ENCODE data around the gene ALOX5AP. TPM values are rescaled to one million over a fixed set of nuclear protein-coding genes. Genes with fewer than 3 reads are reported as not detected.
A peak's percentile ranks its signal among the peaks of the same experiment; 100 is the strongest.

Gene ALOX5AP
- total RNA-seq, 2 experiments from 2014 or later: 24.9 to 29.6 TPM

DNA sequence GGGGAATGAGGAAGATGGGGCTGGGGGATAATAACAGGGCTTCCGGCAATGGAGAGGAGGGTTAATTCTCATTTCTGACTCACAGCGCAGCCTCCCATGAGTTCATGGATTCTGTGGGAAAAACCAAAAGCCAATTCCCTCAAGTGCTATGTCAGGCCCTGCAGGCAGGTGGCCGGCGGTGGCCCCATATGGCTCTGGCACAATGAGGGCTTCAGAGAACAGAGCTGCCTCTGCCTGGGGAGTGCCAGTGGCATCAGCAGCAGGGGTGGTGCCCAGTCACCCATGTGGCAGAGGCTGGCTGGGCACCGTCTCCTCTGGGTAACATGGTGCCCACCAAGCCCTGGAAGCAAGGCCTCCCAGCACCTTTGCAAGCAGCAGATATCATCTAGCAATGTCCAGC, 69.1 kb downstream of the ALOX5AP start:
- H3K9me3 Mint-ChIP-seq (ENCODE audit: low read depth): no peaks in the 10 kb centered on the region
- peaks cover 14% of the 10 kb centered on the region for H3K4me1 Mint-ChIP-seq
- no peaks in the 10 kb centered on the region for H3K36me3 Mint-ChIP-seq (ENCODE audit: low read depth)
- H3K27me3 Mint-ChIP-seq: no peaks in the 10 kb centered on the region
- intact Hi-C loops (cut with DNase I, micrococcal nuclease): loop anchor here (5.0 kb wide), 4 partner anchors 63 to 342 kb away; no protein-coding TSS in a partner anchor
- DNase-seq: no peak
- ATAC-seq: no peak
- POLR2A ChIA-PET: no interaction called here
- CTCF ChIA-PET: interaction anchor here (0.6 to 2.0 kb wide), 10 partner anchors 12 to 672 kb away, joined by 3 to 5 read pairs (median 3); no protein-coding TSS in a partner anchor
- H3K27ac Mint-ChIP-seq: no peak overlapping the region
- H3K4me3 Mint-ChIP-seq: no peak overlapping the region

DNA sequence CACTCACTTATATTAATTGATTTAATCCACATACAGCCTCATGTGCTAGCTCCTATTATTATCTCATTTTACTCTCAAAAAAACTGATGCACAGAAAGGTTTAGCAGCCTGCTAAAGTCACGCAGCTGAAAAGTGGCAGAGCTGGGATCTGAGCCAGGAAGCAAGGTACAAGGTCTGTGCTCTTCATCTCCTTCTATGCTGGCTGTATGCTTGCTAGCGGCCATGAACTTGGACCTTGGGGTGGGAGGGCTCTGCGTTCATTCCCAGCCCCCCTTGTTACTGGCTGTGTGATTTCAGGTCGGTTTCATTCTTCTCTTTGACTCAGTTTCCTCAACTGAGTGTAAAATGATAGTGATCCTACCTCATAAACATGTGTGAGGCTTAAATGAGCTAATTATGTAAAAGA, 69.8 kb downstream of the ALOX5AP start:
- Mint-ChIP-seq H3K9me3 (ENCODE audit: low read depth) (no peaks in the 10 kb centered on the region), H3K4me1 (peaks cover 14% of the 10 kb centered on the region), H3K27ac (no peak overlapping the region), H3K4me3 (no peak overlapping the region), H3K36me3 (ENCODE audit: low read depth) (no peaks in the 10 kb centered on the region), H3K27me3 (no peaks in the 10 kb centered on the region)
- CTCF ChIA-PET: interaction anchor here (0.6 to 1.7 kb wide), 6 partner anchors 13 to 577 kb away, joined by 3 read pairs; no protein-coding TSS in a partner anchor
- intact Hi-C loops (cut with DNase I, micrococcal nuclease): loop anchor here in 1 of 2 experiments (5.0 kb wide), 1 partner anchor 237 kb away; no protein-coding TSS in a partner anchor
- DNase-seq (no peak), ATAC-seq (no peak)
- POLR2A ChIA-PET: no interaction called here

DNA sequence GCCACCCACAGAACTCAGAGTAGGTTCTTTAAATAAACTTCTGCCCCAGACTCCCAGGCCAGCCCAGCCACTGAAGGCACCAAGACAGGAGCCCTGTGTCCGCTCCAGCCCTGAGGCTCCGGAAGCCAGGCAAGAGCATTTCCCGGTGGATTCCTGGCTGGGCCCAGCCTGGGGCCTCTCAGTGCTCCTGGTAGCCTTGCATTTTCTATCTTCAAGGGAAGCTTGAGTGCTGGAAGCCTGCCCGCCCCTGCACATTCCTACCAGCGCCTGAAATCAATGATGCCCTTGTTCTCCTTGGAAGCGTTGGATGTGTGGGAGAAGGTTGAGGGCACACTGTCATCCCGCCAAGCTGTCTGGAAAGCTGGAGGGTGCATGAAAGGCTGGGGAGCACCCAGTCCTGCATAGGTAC, 70.3 kb downstream of the ALOX5AP start:
- no peaks in the 10 kb centered on the region for H3K36me3 Mint-ChIP-seq (ENCODE audit: low read depth)
- ChIA-PET CTCF (interaction anchor here (0.6 to 1.7 kb wide), 6 partner anchors 13 to 262 kb away, joined by 3 read pairs; no protein-coding TSS in a partner anchor), POLR2A (no interaction called here)
- no peak for DNase-seq
- no peaks in the 10 kb centered on the region for H3K27me3 Mint-ChIP-seq
- intact Hi-C loops (cut with DNase I, micrococcal nuclease): loop anchor here in 1 of 2 experiments (5.0 kb wide), 1 partner anchor 237 kb away; no protein-coding TSS in a partner anchor
- H3K9me3 Mint-ChIP-seq (ENCODE audit: low read depth): no peaks in the 10 kb centered on the region
- H3K4me3 Mint-ChIP-seq: no peak overlapping the region
- H3K27ac Mint-ChIP-seq: no peak overlapping the region
- peaks cover 14% of the 10 kb centered on the region for H3K4me1 Mint-ChIP-seq
- ATAC-seq: no peak

- no peaks in the 10 kb centered on the region for H3K27me3 Mint-ChIP-seq
- no peaks in the 10 kb centered on the region for H3K9me3 Mint-ChIP-seq (ENCODE audit: low read depth)
- ChIA-PET CTCF (interaction anchor here (0.6 to 1.2 kb wide), 3 partner anchors 12 to 675 kb away, joined by 3 to 4 read pairs (median 3); no protein-coding TSS in a partner anchor), POLR2A (no interaction called here)
- H3K4me3 Mint-ChIP-seq: no peak overlapping the region
- no peaks in the 10 kb centered on the region for H3K36me3 Mint-ChIP-seq (ENCODE audit: low read depth)
- no peak overlapping the region for H3K27ac Mint-ChIP-seq
- H3K4me1 Mint-ChIP-seq: peaks cover 14% of the 10 kb centered on the region
- ATAC-seq: no peak
- intact Hi-C loops (cut with DNase I, micrococcal nuclease): loop anchor here in 1 of 2 experiments (5.0 kb wide), 1 partner anchor 236 kb away; no protein-coding TSS in a partner anchor
- DNase-seq: no peak
Measured at GRCh38 chr13:30806784-30807183, 71.4 kb downstream of the ALOX5AP start.

DNA sequence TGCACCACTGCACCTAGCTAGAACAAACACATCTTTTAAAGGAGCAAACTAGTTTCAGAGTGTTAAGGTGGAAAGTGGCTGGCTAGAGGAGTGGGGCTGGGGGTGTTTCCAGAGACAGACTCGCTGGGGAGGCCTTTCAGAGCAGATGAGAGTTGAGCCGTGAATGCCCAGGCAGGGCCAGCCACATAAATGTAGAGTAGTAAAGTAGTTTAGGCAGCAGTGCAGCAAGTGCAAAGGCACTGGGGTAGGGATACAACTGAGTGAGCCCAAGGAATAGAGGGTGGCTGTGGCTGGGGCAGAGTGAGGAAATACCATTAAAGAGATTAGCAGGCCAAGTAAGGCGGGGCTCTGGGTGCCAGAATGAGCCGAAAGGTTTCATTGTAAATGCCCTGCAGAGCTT, 72.0 kb downstream of the ALOX5AP start:
- ChIA-PET CTCF (interaction anchor here (0.6 to 2.5 kb wide), 6 partner anchors 11 to 675 kb away, joined by 3 to 13 read pairs (median 3); no protein-coding TSS in a partner anchor), POLR2A (no interaction called here)
- Mint-ChIP-seq H3K4me1 (peaks cover 14% of the 10 kb centered on the region), H3K27me3 (no peaks in the 10 kb centered on the region), H3K36me3 (ENCODE audit: low read depth) (no peaks in the 10 kb centered on the region), H3K9me3 (ENCODE audit: low read depth) (no peaks in the 10 kb centered on the region), H3K27ac (no peak overlapping the region), H3K4me3 (no peak overlapping the region)
- no peak for DNase-seq
- intact Hi-C loops (cut with DNase I, micrococcal nuclease): loop anchor here in 1 of 2 experiments (5.0 kb wide), 1 partner anchor 235 kb away; no protein-coding TSS in a partner anchor
- ATAC-seq: no peak

- peaks cover 12% of the 10 kb centered on the region for H3K4me1 Mint-ChIP-seq
- no peaks in the 10 kb centered on the region for H3K9me3 Mint-ChIP-seq (ENCODE audit: low read depth)
- H3K4me3 Mint-ChIP-seq: no peak overlapping the region
- POLR2A ChIA-PET: no interaction called here
- H3K27ac Mint-ChIP-seq: no peak overlapping the region
- intact Hi-C loops (cut with DNase I, micrococcal nuclease): loop anchor here (1.0 to 5.0 kb wide), 2 partner anchors 57 to 234 kb away; no protein-coding TSS in a partner anchor
- ATAC-seq: peak; percentile 84
- peak; percentile 31 for DNase-seq
- no peaks in the 10 kb centered on the region for H3K27me3 Mint-ChIP-seq
- H3K36me3 Mint-ChIP-seq (ENCODE audit: low read depth): no peaks in the 10 kb centered on the region
- CTCF ChIA-PET: interaction anchor here (1.0 to 2.5 kb wide), 6 partner anchors 11 to 236 kb away, joined by 3 to 13 read pairs (median 4); no protein-coding TSS in a partner anchor
Measured at GRCh38 chr13:30808600-30808999, 73.3 kb downstream of the ALOX5AP start.

DNA sequence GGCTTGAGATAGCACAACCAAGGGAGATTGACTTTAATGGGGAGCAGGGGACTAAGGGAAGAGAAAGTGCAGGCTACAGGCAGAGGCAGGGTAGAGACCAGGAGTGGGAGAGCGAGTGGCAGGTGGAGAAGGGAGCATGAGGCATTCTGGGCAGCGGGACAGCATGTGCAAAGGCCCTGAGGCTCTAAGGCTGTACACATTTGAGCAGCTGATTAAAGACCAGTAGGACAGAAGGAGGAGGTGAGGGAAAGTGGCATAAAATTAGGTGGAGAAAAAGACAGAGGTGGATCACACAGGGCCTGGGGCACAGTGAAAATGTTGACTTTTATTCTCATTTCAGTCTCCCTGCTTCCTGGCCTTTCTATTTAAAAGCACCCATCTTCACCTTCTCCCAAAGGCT, 74.4 kb downstream of the ALOX5AP start:
- intact Hi-C loops (cut with DNase I, micrococcal nuclease): loop anchor here in 1 of 2 experiments (5.0 kb wide), 1 partner anchor 233 kb away; no protein-coding TSS in a partner anchor
- Mint-ChIP-seq H3K27me3 (no peaks in the 10 kb centered on the region), H3K4me1 (peaks cover 12% of the 10 kb centered on the region), H3K9me3 (ENCODE audit: low read depth) (no peaks in the 10 kb centered on the region), H3K36me3 (ENCODE audit: low read depth) (no peaks in the 10 kb centered on the region), H3K27ac (no peak overlapping the region), H3K4me3 (no peak overlapping the region)
- ChIA-PET CTCF (interaction anchor here (0.7 kb wide), 1 partner anchor 9 kb away, joined by 3 read pairs; no protein-coding TSS in a partner anchor), POLR2A (no interaction called here)
- ATAC-seq (no peak), DNase-seq (no peak)

DNA sequence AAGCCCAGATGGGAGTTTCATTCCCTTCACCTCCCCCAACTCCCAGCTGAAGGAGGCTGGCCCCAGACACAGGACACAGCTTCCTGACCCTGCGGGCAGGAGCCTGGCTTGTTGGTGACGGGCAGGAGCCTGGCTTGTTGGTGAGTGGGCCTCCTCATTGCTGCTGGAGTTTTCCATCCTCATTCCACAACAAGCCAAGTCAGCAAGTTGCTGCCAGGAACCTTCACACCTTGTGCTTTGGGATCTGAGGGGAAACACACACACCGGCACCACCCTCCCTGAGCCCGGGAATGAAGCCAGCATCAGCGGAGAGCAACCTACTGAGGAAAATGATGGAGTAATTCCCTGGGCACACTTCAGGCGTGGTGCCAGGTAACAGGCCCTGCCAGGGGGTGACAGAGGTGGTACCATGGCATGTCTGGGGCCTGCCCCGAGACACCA, 74.9 kb downstream of the ALOX5AP start:
- Mint-ChIP-seq H3K4me1 (peaks cover 12% of the 10 kb centered on the region), H3K36me3 (ENCODE audit: low read depth) (no peaks in the 10 kb centered on the region), H3K9me3 (ENCODE audit: low read depth) (no peaks in the 10 kb centered on the region), H3K4me3 (no peak overlapping the region), H3K27me3 (no peaks in the 10 kb centered on the region), H3K27ac (no peak overlapping the region)
- ATAC-seq (no peak), DNase-seq (no peak)
- ChIA-PET CTCF (no interaction called here), POLR2A (no interaction called here)
- intact Hi-C loops (cut with DNase I, micrococcal nuclease): no loop called here

DNA sequence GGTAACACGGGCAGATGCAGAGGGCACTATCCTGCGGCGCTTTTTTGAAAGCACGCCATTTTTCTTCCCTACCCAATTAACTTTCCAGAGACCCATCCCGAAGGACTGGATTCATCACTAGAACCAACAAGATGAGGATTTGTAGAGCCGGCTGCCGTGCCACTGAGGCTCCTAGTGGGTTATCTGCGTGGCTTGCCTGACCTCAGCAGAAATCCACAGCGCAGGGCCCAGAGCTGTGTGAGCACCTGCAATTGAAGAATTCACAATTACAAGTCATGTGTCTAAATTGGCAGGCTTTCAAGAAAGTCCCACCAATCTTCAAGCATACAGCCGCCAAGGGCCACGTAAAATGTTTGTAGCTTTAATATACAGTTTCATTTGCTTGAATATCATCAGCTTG, 75.5 kb downstream of the ALOX5AP start:
- ChIA-PET CTCF (no interaction called here), POLR2A (no interaction called here)

More for the DNA sequence above, 75.5 kb downstream of the ALOX5AP start:
- Mint-ChIP-seq H3K27me3 (no peaks in the 10 kb centered on the region), H3K36me3 (ENCODE audit: low read depth) (no peaks in the 10 kb centered on the region), H3K4me1 (peaks cover 12% of the 10 kb centered on the region), H3K9me3 (ENCODE audit: low read depth) (no peaks in the 10 kb centered on the region), H3K4me3 (no peak overlapping the region), H3K27ac (no peak overlapping the region)
- no peak for ATAC-seq
- DNase-seq: no peak
- intact Hi-C loops (cut with DNase I, micrococcal nuclease): no loop called here

Other genes starting within 250 kb of the ALOX5AP start
- gene USPL1, start 117.6 kb upstream of the ALOX5AP start, total RNA-seq: 10 to 100 TPM; 14.8 to 16.9 TPM
- not detected for gene MEDAG, start 170.7 kb downstream of the ALOX5AP start, total RNA-seq
- gene TEX26, start 197.1 kb downstream of the ALOX5AP start, total RNA-seq: not detected

All from activated CD4-positive, alpha-beta T cell treated with anti-CD3 and anti-CD28 coated beads for 36 hours (primary cell).